ENCODE results near the gene DNM1.

DNM1 gene

DNA sequence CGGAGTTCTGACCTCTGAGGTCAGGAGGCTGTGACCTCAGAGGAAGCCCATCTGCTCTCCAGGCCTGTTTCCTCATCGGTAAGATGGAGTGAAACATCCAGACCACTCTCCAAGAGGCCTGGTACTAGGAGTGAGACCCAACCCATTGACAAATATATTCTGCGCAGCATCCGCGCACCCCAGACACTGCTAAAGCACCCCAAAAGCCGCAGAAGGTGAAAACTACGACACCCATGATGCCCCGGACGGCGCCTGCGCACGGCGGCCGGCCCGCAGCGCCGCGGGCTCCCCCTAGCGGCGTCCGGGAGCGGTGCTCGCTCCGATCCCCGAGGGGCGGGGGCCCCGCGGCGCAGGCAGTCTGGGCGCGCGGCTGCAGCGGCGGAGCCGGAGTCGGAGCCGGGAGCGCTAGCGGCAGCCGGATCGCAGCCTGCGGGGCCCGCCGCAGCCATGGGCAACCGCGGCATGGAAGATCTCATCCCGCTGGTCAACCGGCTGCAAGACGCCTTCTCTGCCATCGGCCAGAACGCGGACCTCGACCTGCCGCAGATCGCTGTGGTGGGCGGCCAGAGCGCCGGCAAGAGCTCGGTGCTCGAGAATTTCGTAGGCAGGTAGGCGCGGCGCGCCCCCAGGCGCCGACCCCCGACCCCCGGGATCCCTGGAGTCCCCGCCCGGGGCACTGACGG lies at the start of gene DNM1:
Gene DNM1 (plus strand): TSS at position 356 of the 683 bp plus-strand sequence. CDS start 92 bp downstream, at position 448.
- peak; percentile 35 to 60 (median 45) for DNase-seq (ENCODE audit: low read depth in 3 of 3)

DNA sequence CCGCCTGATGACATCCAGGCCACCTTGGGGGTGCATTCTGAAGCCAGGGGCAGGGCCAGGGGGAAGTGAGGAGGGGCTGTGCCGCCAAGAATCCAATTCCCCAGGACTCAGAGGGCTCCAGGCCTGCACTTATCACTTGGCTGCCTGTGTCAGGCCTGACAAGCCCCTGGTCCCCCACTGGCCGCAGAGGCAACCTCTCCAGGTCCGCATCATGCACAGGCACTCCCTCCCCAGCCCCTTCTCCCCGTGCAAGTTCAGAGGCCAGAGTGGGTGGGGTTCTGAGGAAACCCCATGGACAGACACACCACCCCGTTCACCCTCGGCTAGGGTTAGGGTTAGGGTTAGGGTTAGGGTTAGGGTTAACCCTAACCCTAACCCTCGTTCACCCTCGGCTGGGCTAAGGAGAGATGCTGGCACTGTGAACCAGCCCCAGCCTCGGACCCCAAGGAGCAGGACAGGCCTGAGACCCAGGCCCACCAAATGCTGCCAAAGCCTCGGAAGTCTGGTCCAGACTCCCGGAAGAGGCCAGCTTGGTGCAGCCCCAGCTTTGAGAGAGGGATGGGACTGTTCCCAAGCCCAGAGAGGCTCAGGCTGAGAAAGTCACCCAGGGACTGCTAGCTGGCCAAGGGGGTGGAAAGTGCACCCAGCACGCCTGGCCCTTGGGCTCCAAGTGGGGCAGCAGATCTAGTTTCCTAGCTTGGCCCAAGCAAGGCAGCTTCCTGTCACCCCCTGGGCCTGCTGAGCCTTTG lies 49.1 kb upstream of the DNM1 start:
- DNase-seq (ENCODE audit: low read depth in 3 of 3), result no peak

DNA sequence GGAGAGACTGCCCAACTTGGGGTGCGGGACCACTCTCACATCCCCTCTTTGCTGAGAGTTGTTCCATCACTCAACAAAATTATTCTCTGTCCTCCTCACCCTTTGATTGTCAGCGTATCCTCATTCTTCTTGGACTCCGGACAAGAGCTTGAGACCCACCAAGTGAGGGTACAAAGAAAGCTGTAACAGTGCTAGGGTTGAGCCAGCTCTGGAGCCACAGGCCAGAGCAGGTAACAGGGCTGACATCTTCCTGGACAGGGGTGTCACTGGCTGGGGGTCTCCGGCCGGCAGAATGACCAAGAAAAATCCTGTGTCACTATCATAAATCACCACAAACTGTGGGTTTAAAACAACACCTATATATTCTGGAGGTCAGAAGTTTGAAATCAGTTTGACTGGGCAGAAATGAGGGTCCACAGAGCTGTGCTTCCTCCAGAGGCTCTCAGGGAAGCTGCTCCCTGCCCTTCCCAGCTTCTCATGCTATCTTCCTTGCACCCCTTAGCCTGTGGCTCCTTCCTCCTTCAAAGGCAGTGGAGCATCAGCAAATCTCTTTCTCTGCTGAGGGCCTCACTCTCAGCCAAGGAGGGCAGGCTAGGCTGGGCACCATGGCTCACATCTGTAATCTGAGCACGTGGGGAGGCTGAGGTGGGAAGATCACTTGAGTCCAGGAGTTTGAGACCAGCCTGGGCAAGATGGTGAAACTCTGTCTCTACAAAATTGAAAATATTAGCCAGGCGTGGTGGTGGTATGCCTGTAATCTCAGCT lies 47.3 kb upstream of the DNM1 start:
- DNase-seq (ENCODE audit: low read depth in 3 of 3), result no peak

DNA sequence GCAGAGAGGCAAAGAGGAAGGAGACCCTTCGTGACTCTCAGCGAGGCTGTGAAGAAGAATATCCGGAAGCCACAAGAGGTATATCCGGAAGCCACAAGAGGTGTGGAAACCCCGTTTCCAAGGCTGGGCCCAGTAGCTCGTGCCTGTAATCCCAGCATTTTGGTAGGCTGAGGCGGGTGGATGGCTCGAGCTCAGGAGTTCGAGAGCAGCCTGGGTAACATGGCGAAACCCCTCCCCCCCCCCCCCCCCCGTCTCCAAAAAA lies 43.7 kb upstream of the DNM1 start:
- DNase-seq (ENCODE audit: low read depth in 3 of 3), result peak in 2 of 3 experiments; percentile 6 to 30

DNA sequence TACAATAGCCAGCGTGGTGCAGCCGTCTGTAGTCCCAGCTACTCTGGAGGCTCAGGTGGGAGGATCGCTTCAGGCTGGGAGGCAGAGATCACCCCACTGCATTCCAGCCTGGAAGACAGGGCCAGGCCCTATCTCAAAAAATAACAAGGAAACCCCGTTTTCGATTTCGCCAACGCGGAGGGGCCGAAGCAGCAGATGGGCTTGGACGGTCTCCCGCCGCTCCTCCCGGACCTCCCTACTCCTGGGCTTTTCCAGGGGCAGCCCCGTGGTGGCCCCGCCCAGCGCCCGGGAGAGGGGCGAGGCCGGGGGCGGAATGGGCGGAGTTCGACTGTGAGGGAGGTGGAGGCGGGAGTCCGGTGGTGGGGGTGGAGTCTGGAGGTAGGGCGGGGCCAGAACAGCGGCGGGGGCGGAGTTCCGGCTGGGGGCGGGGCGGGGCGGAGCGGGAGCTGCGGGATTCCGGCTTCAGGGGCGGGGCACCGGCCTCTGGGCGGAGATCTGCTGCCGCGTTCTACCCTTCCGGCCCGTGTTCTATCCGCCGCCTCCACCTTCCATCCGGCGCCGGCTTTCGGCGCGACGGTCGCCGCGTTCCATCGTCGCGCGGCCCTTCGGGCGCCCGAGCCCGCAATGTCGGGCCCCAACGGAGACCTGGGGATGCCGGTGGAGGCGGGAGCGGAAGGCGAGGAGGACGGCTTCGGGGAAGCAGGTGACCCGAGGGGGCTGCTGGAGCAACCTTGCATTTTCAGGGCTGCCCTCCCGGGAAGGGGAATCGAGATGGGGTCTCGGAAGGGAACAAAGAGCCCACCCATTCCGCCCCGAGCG lies 43.2 kb upstream of the DNM1 start, which contains the start of gene BBLN:
Gene BBLN (plus strand): TSS at position 482 of the 819 bp plus-strand sequence. CDS start 143 bp downstream, at position 625.
- peak; percentile 86 to 94 (median 89) for DNase-seq (ENCODE audit: low read depth in 3 of 3)

DNA sequence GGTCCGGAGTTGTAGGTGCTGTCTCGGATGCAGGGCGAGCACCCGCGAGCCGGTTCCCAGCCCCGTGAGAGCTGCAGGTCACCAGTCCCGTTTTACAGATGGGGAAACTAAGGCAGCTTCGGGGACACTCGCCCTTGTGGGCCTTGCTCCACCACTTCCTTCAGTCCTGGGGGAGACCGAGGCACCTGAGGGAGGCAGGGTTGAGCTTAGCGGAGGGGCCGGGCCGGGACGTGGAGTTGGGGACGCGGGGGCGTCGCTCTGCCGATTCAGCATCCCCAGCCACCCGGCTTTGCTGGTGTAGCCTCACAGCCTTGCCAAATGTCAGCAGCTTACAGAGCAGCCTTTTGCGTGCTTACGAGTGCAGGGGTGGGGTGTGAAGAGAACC lies 42.6 kb upstream of the DNM1 start:
- DNase-seq (ENCODE audit: low read depth in 3 of 3), result peak; percentile 21 to 58 (median 24)

DNA sequence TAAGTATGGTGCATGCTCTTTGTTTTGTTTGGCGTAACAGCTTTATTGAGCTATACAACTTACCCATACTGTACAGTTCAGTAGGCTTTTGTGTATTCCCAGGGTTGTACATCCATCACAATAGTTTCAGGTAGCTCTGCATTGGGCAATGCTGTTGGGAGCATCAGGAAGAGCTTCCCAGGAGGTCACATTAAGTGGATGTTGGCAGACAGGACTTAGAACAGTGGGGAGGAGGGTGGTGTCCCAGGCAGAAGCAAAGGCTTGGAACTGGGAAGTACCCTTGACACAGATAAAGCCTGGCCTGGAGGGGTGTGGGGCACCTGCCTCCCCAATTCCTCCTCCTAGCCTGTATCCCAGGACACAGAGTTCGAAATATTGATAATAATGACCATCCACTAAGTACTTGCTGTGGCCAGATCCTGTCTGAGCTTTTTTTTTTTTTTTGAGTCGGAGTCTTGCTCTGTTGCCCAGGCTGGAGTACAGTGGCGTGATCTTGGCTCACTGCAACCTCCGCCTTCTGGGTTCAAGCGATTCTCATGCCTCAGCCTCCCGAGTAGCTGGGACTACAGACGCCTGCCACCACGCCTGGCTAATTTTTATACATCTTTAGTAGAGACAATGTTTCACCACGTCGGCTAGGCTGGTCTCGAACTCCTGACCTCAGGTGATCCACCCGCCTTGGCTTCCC lies 41.8 kb upstream of the DNM1 start:
- no peak for DNase-seq (ENCODE audit: low read depth in 3 of 3)

DNA sequence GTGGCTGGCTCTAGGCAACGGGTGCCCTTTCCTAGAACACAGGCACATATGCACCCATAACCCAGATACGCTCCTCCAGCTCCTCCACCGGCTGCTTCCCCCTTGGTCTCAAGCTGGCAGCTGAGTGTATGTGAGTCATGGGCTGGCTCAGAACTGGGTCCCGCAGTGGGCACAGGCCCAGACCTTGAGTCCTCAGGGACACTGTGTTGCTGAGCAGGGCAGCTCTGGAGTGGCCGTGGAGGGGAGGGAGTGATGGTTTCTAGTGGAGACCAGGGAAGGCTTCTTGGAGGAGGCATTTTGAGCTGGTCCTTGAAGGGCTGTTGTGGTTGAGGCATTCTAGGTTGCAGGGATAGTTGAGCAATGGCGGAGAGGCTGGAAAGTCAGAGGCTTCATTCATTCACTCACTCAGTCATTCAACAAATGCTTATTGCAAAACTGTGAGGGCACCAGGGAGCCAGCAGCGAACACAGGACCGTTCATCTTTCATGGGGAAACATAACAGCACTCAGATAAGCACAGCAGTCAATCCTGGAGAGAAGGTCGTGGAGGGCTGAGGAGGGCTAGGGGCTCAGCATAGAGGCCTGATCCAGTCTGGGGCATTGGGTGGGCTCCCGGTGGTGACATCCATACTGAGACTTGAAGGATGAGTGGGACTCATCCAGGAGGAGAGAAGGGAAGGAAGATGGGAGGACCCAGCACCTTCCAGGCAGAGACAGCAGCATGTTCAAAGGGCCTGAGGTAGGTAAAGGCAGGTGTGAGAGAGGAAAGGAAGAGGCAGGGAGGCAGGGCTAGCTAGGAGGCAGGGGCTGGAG lies 40.8 kb upstream of the DNM1 start:
- no peak for DNase-seq (ENCODE audit: low read depth in 3 of 3)

DNA sequence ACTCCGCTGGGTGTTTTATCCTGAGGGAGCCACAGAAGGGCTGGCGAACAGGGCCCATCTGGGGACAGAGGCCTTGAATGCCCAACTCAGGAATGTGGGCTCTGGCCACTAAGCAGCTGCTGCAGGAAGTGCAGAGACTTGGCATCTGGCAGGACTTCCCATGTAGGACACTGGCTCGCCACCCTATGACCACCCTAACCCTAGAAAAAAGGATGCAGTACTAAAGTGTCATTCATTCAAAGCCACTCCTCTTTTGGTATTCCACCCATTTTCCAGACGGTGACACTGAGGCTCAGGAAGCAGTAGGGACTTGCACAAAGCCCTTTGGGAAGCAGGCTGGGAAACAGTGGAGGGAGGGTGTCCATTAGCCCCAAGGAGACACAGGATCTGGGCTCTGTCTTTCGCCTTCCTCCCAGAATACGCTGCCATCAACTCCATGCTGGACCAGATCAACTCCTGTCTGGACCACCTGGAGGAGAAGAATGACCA lies 40.1 kb upstream of the DNM1 start:
- no peak for DNase-seq (ENCODE audit: low read depth in 3 of 3)

DNA sequence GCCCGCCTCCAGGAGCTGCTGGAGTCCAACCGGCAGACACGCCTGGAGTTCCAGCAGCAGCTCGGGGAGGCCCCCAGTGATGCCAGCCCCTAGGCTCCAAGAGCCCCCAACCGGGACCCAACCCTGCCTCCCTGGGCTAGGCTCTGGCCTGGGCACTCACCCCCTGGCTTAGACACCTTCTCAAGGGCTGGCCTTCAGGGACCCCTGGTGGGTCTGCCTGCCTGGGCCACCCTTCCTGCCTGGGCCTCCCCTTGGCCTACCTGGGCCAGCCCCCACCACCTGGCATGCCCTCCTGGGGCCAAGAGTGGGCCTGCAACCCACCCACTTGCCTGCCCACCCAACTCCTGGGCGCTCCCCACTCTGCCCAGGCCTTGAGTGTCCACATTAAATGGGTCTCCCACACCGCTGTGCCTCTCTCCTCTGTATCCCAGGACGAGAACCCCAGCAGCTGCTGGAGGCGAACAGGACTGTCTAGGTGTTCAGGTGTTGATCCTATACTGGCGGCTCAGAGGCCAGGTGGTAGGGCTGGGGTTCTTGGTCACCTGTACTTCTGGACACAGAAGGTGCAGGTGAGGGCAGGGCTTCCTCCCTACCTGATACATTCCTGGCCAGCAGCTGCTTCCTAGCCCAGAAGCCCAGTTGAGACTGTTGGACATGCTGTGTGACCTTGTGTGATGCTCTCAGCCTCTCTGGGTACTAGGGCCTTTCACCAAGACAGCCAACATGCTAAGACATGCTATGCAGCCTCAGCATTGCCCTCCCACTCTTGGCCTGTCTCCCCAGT lies 39.5 kb upstream of the DNM1 start:
- no peak for DNase-seq (ENCODE audit: low read depth in 3 of 3)

DNA sequence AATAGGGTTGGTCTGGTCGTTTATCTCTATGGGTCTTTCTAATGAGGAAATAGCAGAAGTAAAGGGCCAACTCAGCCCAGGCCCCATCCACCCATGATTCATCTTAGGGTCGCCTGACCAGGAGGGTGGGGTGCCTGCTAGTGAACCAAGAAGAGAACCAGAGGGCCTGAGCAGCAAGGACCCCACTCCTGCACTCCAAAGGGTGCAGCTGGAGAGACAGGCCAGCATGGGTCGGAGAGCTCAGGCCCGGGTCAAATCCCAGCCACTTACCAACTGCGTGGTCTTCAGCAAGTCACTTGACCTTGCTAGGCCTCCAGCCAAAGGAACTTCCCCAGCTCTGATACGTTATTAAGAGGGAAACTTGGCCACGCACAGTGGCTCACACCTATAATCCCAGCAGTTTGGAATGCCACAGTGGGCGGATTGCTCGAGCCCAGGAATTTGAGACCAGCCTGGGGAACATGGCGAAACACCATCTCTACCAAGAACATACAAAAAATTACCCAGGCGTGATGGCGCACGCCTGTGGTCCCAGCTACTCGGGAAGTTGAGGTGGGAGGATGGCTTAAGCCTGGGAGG lies 38.8 kb upstream of the DNM1 start:
- no peak for DNase-seq (ENCODE audit: low read depth in 3 of 3)

DNA sequence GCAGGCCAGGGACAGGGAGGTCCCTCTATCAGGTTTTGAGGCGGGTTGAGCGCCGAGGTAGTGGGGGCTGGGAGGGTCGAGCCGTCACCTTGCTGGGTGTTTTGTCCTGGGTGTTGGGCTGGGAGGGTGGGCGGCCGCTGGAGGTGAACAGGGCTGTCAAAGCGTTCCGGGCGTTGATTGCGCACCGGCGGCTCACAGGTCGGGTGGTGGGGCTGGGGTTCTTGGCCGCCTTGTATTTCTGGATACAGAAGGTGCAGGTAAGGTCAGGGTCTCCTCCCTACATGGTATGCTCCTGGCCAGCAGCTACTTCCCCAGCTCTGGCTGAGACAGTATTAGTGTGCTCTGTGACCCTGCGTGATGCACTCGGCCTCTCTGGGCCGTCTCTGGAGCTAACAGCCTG lies 37.0 kb upstream of the DNM1 start:
- no peak for DNase-seq (ENCODE audit: low read depth in 3 of 3)

DNA sequence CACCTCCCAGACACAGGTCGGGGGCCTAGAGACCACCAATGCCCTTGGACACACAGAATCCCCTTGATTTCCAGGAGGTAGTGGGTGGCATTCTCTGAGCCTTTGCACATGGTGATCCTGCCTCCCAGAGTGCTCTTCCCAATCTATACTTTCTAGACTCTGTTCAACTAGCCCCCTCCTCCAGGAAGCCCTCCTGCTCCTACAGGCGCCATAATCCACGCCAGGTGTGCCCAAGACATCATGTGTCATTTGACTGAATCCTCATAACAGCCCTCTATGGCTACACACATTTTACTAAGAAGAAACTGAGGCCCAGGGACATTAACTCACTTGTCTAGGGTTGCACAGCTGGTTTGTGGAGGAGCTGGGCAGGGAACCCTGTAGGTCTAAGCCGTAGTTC lies 36.0 kb upstream of the DNM1 start:
- DNase-seq (ENCODE audit: low read depth in 3 of 3), result no peak

DNA sequence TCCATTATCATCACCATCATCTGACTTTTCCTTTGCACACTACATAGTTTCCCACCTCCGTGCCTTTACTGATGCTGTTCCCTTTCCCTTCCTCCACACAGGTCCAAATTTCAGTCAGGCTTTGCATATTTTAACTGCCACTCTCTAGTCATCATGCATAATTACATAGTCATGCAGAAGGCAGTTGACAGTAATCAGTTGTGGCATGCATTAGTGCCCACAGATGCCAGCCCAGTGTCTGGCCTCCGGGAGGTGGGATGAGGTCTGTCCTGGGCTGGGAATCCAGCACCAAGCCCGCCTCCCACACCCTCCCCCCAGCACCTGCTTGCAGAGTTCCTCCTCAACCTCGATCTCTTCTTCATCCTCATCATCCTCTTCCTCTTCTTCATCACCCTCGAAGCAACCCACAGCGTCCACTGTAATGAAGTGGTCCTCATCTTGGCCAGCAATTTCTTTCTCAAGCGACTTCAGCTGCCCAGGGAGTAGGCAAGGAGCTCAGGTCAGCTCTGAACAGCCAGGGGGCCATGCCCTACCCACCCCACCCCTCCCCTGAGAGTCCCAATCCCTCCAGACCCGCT lies 34.4 kb upstream of the DNM1 start:
- DNase-seq (ENCODE audit: low read depth in 3 of 3), result no peak

DNA sequence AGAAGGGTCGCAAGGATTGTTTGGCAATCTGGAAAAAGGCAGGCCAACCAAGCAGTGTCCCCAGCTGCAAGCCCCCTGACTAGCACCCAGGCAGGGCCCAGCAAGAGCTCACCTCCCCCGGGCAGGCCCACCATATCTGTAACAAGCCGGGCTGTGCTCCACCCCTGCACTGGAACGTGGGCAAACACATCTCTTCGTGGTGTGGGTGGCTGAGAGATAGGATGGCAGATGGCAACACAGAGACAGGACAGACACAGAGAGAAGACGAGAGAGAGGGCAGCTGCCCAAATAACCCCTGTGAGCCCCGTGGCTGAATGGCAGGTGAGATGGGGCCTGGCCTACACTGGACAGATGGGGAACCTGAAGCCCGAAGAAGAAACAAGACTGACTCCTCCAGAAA lies 33.7 kb upstream of the DNM1 start:
- no peak for DNase-seq (ENCODE audit: low read depth in 3 of 3)

DNA sequence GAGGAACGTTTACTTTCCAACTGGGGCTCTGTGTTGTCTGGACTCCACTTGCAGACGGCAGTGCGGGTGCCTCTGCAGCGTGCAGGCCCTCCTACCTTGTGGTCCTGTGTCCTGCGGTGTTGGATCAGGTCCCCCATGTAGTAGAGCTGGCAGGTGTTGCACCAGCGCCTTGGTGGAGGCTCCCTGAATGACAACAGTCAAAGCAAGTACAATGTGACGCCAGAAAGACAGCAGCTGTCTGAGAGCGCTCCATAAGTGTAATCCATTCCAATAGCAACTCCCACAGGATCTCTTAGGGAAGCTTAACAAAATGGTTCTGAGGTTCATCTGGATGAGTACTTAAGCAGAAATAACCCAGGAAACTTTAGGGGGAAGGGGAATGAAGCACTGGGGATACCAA lies 33.3 kb upstream of the DNM1 start:
- DNase-seq (ENCODE audit: low read depth in 3 of 3), result no peak

DNA sequence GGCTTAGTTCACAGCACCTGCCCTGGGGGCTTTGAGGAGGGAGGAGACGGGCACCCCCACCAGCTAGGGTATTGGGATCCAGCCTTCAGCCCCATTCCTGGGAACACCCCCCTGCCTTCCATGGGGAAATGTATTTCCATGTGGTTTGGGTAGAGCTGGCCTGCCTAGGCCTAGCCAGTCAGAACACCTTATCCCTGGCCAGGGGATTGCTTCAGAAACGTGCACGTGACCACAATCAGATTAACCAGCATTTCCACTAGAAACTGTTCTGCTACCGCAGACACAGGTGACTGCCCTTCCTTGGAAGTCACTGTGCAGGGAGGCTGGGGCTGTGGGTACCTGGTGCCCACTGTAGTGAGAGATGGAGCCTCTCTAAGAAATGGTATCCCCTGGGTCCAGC lies 29.1 kb upstream of the DNM1 start:
- DNase-seq (ENCODE audit: low read depth in 3 of 3), result no peak

DNA sequence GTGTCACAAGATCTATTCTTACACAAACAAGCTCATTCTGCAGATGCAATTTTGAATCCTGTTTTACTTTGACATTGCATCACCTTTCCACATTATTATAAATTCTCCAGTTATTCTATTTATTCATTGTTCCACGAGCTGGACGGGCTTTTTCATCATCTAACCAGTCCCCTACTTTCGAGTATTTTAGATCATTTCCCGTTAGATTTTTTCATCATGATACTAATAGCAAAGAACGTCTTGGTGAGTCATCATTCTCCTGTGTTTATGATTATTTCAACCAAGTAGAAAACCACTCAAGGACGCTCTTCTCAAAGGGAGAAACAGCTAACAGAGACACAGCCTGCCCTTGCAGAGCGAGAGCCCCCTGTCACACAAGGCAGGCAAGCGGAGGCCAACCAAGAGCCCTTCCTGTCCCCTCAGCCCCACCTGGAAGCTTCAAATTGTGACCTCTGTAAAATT lies 28.0 kb upstream of the DNM1 start:
- DNase-seq (ENCODE audit: low read depth in 3 of 3), result no peak

DNA sequence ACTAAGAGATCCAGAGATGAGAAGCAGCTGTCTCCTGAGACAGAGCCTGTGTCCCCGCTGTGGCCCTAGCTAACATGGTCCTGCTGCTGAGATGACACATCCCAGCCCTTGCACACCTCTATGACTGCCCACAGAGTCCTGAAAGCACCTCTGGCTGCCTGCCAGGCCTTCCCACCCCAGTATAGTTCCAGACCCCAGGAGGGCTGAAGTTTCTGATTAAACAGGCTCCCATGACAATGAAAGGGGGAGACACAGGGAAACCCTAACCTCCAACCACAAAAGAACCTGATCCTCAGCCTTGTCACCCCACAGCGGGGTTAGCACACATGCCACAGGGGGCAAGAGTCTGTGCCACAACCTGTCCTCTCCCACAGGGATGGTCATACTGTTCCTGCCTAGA lies 27.5 kb upstream of the DNM1 start:
- no peak for DNase-seq (ENCODE audit: low read depth in 3 of 3)
